Parathyroid adenoma (tissue), 2 donors: ENCODE measurements around the gene KRTAP12-2.
"Not testable (repeated sequence)": the region's sequence is repeated elsewhere in the genome, so short reads cannot be mapped to it uniquely, and the experiment has no call there.

ENCODE experiments used
- H2AFZ ChIP-seq: fragments of 300-600 bp; sonication (generic); one replicate; pipeline ENCODE4 v1.7.0; 2017; ENCODE audit warnings: antibody characterized with exemption, mild to moderate bottlenecking
- H3K27ac ChIP-seq: fragments of 300-600 bp; sonication (generic); one replicate; pipeline ENCODE4 v1.7.0; 2017
- H3K27me3 ChIP-seq: fragments of 300-600 bp; sonication (generic); one replicate; pipeline ENCODE4 v1.7.0; 2017; ENCODE audit warnings: low read length; ENCODE audit not compliant: control insufficient read depth, insufficient read depth
- H3K36me3 ChIP-seq: fragments of 300-600 bp; sonication (generic); one replicate; pipeline ENCODE4 v1.7.0; 2017; ENCODE audit warnings: low read length; ENCODE audit not compliant: control insufficient read depth, insufficient read depth
- H3K4me1 ChIP-seq: fragments of 300-600 bp; sonication (generic); one replicate; pipeline ENCODE4 v1.7.0; 2017; ENCODE audit warnings: control low read depth
- H3K4me2 ChIP-seq: fragments of 300-600 bp; sonication (generic); one replicate; pipeline ENCODE4 v1.7.0; 2017; ENCODE audit warnings: low read length
- H3K4me3 ChIP-seq: fragments of 300-600 bp; sonication (generic); one replicate; pipeline ENCODE4 v1.7.0; 2017; ENCODE audit warnings: low read depth, low read length
- H3K79me2 ChIP-seq: fragments of 300-600 bp; sonication (generic); one replicate; pipeline ENCODE4 v1.7.0; 2017; ENCODE audit warnings: control low read depth
- H3K9ac ChIP-seq: fragments of 300-600 bp; sonication (generic); one replicate; pipeline ENCODE4 v1.7.0; 2017; ENCODE audit warnings: mild to moderate bottlenecking
- H3K9me3 ChIP-seq: fragments of 300-600 bp; sonication (generic); one replicate; pipeline ENCODE4 v1.7.0; 2017; ENCODE audit warnings: low read length; ENCODE audit not compliant: control insufficient read depth
- CTCF ChIP-seq: fragments of 300-600 bp; sonication (generic); IDR thresholded peaks from one replicate; pipeline ENCODE4 v1.7.0; 2017; ENCODE audit warnings: antibody characterized with exemption, mild to moderate bottlenecking
- donor health status: primary hyperparathyroidism.

The KRTAP12-2 gene

GRCh38 chr21:44699502-44700001 is 32.8 kb upstream of the KRTAP12-2 start:
- Histone ChIP-seq H3K4me1 (no peaks in the 10 kb centered on the region), H3K27ac (no peak overlapping the region), H3K36me3 (no peaks in the 10 kb centered on the region), H2AFZ (no peak overlapping the region), H3K9me3 (no peaks in the 10 kb centered on the region), H3K79me2 (no peaks in the 10 kb centered on the region), H3K4me2 (no peak overlapping the region), H3K4me3 (no peak overlapping the region), H3K27me3 (no peaks in the 10 kb centered on the region), H3K9ac (no peak overlapping the region)
- TF ChIP-seq CTCF = no peak

GRCh38 chr21:44697811-44698734 is 31.3 kb upstream of the KRTAP12-2 start:
- no peaks in the 10 kb centered on the region for H3K27me3 ChIP-seq
- H3K79me2 ChIP-seq = no peaks in the 10 kb centered on the region
- H3K4me2 ChIP-seq = no peak overlapping the region
- no peaks in the 10 kb centered on the region for H3K9me3 ChIP-seq
- no peaks in the 10 kb centered on the region for H3K4me1 ChIP-seq
- no peak overlapping the region for H3K4me3 ChIP-seq
- no peak overlapping the region for H2AFZ ChIP-seq
- no peaks in the 10 kb centered on the region for H3K36me3 ChIP-seq
- H3K9ac ChIP-seq = no peak overlapping the region
- no peak overlapping the region for H3K27ac ChIP-seq
- no peak for TF ChIP-seq CTCF

GRCh38 chr21:44697172-44697810 is 30.6 kb upstream of the KRTAP12-2 start, which contains the start of gene KRTAP10-12:
TSS of gene KRTAP10-12 (plus strand) at chr21:44697172. CDS start at chr21:44697202, 30 bp downstream.
- H3K27me3 ChIP-seq, H3K9me3 ChIP-seq, H3K79me2 ChIP-seq, H3K4me2 ChIP-seq, H3K36me3 ChIP-seq, H3K4me3 ChIP-seq, H3K9ac ChIP-seq, H3K27ac ChIP-seq, H2AFZ ChIP-seq, H3K4me1 ChIP-seq: not testable (repeated sequence)

GRCh38 chr21:44696572-44696971 is 29.8 kb upstream of the KRTAP12-2 start:
- H3K9me3 ChIP-seq = no peaks in the 10 kb centered on the region
- H3K9ac ChIP-seq = no peak overlapping the region
- no peak overlapping the region for H2AFZ ChIP-seq
- no peak overlapping the region for H3K4me2 ChIP-seq
- H3K27me3 ChIP-seq = no peaks in the 10 kb centered on the region
- no peaks in the 10 kb centered on the region for H3K4me1 ChIP-seq
- no peak overlapping the region for H3K4me3 ChIP-seq
- no peak for TF ChIP-seq CTCF
- no peak overlapping the region for H3K27ac ChIP-seq
- H3K79me2 ChIP-seq = no peaks in the 10 kb centered on the region
- no peaks in the 10 kb centered on the region for H3K36me3 ChIP-seq

- Histone ChIP-seq H3K27ac (no peak overlapping the region), H2AFZ (no peak overlapping the region), H3K4me3 (no peak overlapping the region), H3K4me2 (no peak overlapping the region), H3K9me3 (no peaks in the 10 kb centered on the region), H3K4me1 (no peaks in the 10 kb centered on the region), H3K9ac (no peak overlapping the region), H3K27me3 (no peaks in the 10 kb centered on the region), H3K79me2 (no peaks in the 10 kb centered on the region), H3K36me3 (no peaks in the 10 kb centered on the region)
- TF ChIP-seq CTCF = no peak
These were observed 28.9 kb upstream of the KRTAP12-2 start for GRCh38 chr21:44695641-44696040.
